HepG2 (cell line): ENCODE measurements around the gene CCDC97. TPM values are rescaled to one million over a fixed set of nuclear protein-coding genes. Genes with fewer than 3 reads are reported as not detected.

Source experiments
- BORCS8-MEF2B ChIP-seq: sonication (generic); formaldehyde crosslinking; IDR thresholded peaks from 2 replicates; pipeline ENCODE4 v1.8.0; 2022; ENCODE audit warnings: mild to moderate bottlenecking, missing genetic modification reagents
- HNRNPLL ChIP-seq: fragments of 200-400 bp; formaldehyde crosslinking; IDR thresholded peaks from 2 replicates; pipeline ENCODE4 v1.6.1; 2017; ENCODE audit warnings: mild to moderate bottlenecking, low read depth, low read length; ENCODE audit not compliant: poor library complexity, severe bottlenecking
- IKZF1 ChIP-seq: fragments of 450-650 bp; IDR thresholded peaks from 2 replicates; pipeline ENCODE4 v1.7.1; 2016
- JUND ChIP-seq: sonication (generic); formaldehyde crosslinking; IDR thresholded peaks from 2 replicates; pipeline ENCODE4 v1.8.0; 2022; ENCODE audit warnings: mild to moderate bottlenecking, missing genetic modification reagents
- MAFF ChIP-seq: IDR thresholded peaks from 2 replicates; pipeline ENCODE4 v1.6.1; 2011; ENCODE audit warnings: low read depth, low read length, improper control_type of control experiment
- MEIS2 ChIP-seq: sonication (generic); formaldehyde crosslinking; IDR thresholded peaks from 2 replicates; pipeline ENCODE4 v1.9.0; 2021; ENCODE audit warnings: mild to moderate bottlenecking, missing genetic modification reagents
- NBN ChIP-seq: fragments of 450-650 bp; conservative IDR thresholded peaks from 2 replicates; pipeline ENCODE4 v1.6.1; 2017
- PLRG1 ChIP-seq: fragments of 450-650 bp; conservative IDR thresholded peaks from 2 replicates; pipeline ENCODE4 v1.6.1; 2016
- RBM22 ChIP-seq: fragments of 200-400 bp; formaldehyde crosslinking; optimal IDR thresholded peaks from 2 replicates; pipeline ENCODE3; 2017; ENCODE audit warnings: mild to moderate bottlenecking, low read length, moderate library complexity
- SRSF9 ChIP-seq: fragments of 200-400 bp; formaldehyde crosslinking; IDR thresholded peaks from 2 replicates; pipeline ENCODE4 v1.6.1; 2018; ENCODE audit warnings: borderline replicate concordance, mild to moderate bottlenecking, low read depth, low read length; ENCODE audit not compliant: insufficient read depth, poor library complexity, severe bottlenecking
- ZNF20 ChIP-seq: sonication (generic); formaldehyde crosslinking; IDR thresholded peaks from 2 replicates; pipeline ENCODE4 v1.4.0; 2020; ENCODE audit warnings: mild to moderate bottlenecking, moderate library complexity, missing genetic modification reagents
- ZNF207 ChIP-seq: fragments of 450-650 bp; IDR thresholded peaks from 2 replicates; pipeline ENCODE4 v1.6.1; 2016; ENCODE audit warnings: antibody characterized with exemption, borderline replicate concordance
- ZNF34 ChIP-seq: sonication (generic); formaldehyde crosslinking; IDR thresholded peaks from 2 replicates; pipeline ENCODE4 v1.4.0; 2020; ENCODE audit warnings: mild to moderate bottlenecking, missing genetic modification reagents, borderline replicate concordance
- ZNF761 ChIP-seq: sonication (generic); formaldehyde crosslinking; conservative IDR thresholded peaks from 2 replicates; pipeline ENCODE4 v1.4.0; 2020; ENCODE audit warnings: mild to moderate bottlenecking, missing genetic modification reagents
- ZNF776 ChIP-seq: sonication (generic); formaldehyde crosslinking; IDR thresholded peaks from 2 replicates; pipeline ENCODE4 v1.4.0; 2020; ENCODE audit warnings: mild to moderate bottlenecking, missing genetic modification reagents
- polyA plus RNA-seq, 8 experiments: library from polyadenylated mRNA; depleted of rRNA in 3 of 8; stranded (reverse) in 7 of 8; unstranded in 1 of 8; fragments of >200 nt; fragmentation: Illumina TruSeq in 4 of 8; extraction: Trizol in 4 of 8; gene quantifications; 2 replicates each; pipeline versions ENCODE4 v1.2.1 to v1.2.3, GENCODE V29; 2011 to 2016; ENCODE audit warnings: low read depth in 4 of 8, missing spikeins in 1 of 8, mixed read lengths in 1 of 8; ENCODE audit not compliant: insufficient read depth in 1 of 8
- total RNA-seq, 5 experiments: library from RNA; depleted of rRNA; stranded (reverse); fragments of >200 nt; fragmentation: Illumina TruSeq; extraction: Trizol; gene quantifications; 2 replicates each; pipeline ENCODE4 v1.2.3, GENCODE V29; 2016; ENCODE audit warnings: low read depth in 1 of 5
- TF ChIP-seq, protein P1 (sequence below): sonication (generic); formaldehyde crosslinking; IDR thresholded peaks from 2 replicates; pipeline ENCODE4 v1.4.0; 2020; ENCODE audit warnings: low read depth, mild to moderate bottlenecking, missing genetic modification reagents
- TF ChIP-seq, protein P2 (sequence below): sonication (generic); formaldehyde crosslinking; IDR thresholded peaks from 2 replicates; pipeline ENCODE4 v1.4.0; 2020; ENCODE audit warnings: missing genetic modification reagents
- TF ChIP-seq, protein P3 (sequence below): sonication (generic); formaldehyde crosslinking; IDR thresholded peaks from 2 replicates; pipeline ENCODE4 v1.8.1; 2023; ENCODE audit warnings: missing genetic modification reagents, inconsistent platforms, borderline replicate concordance
- TF ChIP-seq, protein P4 (sequence below): sonication (generic); formaldehyde crosslinking; IDR thresholded peaks from 2 replicates; pipeline ENCODE4 v1.5.0; 2020; ENCODE audit warnings: missing genetic modification reagents
- TF ChIP-seq, protein P5 (sequence below): sonication (generic); formaldehyde crosslinking; IDR thresholded peaks from 2 replicates; pipeline ENCODE4 v1.4.0; 2020; ENCODE audit warnings: mild to moderate bottlenecking, missing genetic modification reagents

CCDC97 gene
- total and polyA plus RNA-seq, 2 of the 13 experiments (the other 11 are each of a cell fraction or from before 2014, with no cell fraction given) = 6.2 to 7.3 TPM

DNA sequence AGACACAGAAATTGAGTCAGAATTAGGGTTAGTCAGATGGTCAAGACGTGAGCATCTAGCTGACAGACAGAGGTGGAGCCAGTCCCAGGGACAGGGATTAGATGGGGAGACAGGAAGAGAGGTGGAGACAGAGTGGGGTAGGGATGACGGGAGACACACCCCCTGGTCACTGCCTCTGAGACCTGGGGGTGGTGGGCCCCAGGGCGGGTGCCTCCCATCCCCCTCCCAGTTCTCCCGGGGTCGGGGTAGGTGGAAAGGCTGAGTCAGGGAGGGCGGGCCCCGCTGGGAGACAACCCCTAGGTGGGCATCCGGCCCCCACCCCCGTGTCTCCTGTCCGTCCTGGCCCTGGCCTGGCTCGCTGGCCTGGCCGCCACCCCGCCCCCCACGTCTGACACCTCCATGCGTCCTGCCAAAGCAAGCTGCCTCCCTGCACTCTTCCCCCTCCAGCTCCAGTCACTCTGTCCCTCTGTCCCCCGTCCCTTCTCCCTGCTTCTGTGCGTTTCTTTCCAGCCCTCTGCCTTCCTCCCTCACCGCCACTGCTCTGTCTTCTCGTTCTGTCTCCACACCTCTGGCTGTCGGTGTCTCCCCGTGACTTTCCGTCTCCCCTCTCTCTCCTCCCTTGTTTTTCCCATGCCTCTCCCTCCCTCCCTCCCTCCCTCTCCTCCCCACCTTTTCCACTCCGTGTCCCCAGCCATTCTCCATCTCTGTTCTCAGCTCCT, 15.1 kb downstream of the CCDC97 start (continued):
- TF ChIP-seq PLRG1 (no peak), ZNF34 (no peak), ZNF20 (CRISPR knock-in tag) (no peak), SRSF9 (no peak), IKZF1 (no peak), ZNF207 (no peak), MAFF (no peak), ZNF776 (no peak), NBN (no peak), MEIS2 (no peak), ZNF761 (CRISPR knock-in tag) (no peak), BORCS8-MEF2B (CRISPR knock-in tag) (no peak), HNRNPLL (no peak), RBM22 (no peak), JUND (0 out of 2 replicates have a peak, but pooled peaks have one; percentile 44)
- TF ChIP-seq, protein P1, sequence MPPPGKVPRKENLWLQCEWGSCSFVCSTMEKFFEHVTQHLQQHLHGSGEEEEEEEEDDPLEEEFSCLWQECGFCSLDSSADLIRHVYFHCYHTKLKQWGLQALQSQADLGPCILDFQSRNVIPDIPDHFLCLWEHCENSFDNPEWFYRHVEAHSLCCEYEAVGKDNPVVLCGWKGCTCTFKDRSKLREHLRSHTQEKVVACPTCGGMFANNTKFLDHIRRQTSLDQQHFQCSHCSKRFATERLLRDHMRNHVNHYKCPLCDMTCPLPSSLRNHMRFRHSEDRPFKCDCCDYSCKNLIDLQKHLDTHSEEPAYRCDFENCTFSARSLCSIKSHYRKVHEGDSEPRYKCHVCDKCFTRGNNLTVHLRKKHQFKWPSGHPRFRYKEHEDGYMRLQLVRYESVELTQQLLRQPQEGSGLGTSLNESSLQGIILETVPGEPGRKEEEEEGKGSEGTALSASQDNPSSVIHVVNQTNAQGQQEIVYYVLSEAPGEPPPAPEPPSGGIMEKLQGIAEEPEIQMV (CRISPR knock-in tag) = no peak
- TF ChIP-seq, protein P2, sequence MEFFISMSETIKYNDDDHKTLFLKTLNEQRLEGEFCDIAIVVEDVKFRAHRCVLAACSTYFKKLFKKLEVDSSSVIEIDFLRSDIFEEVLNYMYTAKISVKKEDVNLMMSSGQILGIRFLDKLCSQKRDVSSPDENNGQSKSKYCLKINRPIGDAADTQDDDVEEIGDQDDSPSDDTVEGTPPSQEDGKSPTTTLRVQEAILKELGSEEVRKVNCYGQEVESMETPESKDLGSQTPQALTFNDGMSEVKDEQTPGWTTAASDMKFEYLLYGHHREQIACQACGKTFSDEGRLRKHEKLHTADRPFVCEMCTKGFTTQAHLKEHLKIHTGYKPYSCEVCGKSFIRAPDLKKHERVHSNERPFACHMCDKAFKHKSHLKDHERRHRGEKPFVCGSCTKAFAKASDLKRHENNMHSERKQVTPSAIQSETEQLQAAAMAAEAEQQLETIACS = no peak
- TF ChIP-seq, protein P3, sequence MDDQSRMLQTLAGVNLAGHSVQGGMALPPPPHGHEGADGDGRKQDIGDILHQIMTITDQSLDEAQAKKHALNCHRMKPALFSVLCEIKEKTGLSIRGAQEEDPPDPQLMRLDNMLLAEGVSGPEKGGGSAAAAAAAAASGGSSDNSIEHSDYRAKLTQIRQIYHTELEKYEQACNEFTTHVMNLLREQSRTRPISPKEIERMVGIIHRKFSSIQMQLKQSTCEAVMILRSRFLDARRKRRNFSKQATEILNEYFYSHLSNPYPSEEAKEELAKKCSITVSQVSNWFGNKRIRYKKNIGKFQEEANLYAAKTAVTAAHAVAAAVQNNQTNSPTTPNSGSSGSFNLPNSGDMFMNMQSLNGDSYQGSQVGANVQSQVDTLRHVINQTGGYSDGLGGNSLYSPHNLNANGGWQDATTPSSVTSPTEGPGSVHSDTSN (CRISPR knock-in tag) = no peak
- TF ChIP-seq, protein P4, sequence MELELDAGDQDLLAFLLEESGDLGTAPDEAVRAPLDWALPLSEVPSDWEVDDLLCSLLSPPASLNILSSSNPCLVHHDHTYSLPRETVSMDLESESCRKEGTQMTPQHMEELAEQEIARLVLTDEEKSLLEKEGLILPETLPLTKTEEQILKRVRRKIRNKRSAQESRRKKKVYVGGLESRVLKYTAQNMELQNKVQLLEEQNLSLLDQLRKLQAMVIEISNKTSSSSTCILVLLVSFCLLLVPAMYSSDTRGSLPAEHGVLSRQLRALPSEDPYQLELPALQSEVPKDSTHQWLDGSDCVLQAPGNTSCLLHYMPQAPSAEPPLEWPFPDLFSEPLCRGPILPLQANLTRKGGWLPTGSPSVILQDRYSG (CRISPR knock-in tag) = no peak
- TF ChIP-seq, protein P5, sequence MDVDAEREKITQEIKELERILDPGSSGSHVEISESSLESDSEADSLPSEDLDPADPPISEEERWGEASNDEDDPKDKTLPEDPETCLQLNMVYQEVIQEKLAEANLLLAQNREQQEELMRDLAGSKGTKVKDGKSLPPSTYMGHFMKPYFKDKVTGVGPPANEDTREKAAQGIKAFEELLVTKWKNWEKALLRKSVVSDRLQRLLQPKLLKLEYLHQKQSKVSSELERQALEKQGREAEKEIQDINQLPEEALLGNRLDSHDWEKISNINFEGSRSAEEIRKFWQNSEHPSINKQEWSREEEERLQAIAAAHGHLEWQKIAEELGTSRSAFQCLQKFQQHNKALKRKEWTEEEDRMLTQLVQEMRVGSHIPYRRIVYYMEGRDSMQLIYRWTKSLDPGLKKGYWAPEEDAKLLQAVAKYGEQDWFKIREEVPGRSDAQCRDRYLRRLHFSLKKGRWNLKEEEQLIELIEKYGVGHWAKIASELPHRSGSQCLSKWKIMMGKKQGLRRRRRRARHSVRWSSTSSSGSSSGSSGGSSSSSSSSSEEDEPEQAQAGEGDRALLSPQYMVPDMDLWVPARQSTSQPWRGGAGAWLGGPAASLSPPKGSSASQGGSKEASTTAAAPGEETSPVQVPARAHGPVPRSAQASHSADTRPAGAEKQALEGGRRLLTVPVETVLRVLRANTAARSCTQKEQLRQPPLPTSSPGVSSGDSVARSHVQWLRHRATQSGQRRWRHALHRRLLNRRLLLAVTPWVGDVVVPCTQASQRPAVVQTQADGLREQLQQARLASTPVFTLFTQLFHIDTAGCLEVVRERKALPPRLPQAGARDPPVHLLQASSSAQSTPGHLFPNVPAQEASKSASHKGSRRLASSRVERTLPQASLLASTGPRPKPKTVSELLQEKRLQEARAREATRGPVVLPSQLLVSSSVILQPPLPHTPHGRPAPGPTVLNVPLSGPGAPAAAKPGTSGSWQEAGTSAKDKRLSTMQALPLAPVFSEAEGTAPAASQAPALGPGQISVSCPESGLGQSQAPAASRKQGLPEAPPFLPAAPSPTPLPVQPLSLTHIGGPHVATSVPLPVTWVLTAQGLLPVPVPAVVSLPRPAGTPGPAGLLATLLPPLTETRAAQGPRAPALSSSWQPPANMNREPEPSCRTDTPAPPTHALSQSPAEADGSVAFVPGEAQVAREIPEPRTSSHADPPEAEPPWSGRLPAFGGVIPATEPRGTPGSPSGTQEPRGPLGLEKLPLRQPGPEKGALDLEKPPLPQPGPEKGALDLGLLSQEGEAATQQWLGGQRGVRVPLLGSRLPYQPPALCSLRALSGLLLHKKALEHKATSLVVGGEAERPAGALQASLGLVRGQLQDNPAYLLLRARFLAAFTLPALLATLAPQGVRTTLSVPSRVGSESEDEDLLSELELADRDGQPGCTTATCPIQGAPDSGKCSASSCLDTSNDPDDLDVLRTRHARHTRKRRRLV (CRISPR knock-in tag) = no peak
